Measurements from ENCODE around the gene RPSA. TPM values are rescaled to one million over a fixed set of nuclear protein-coding genes. Genes with fewer than 3 reads are reported as not detected.

The RPSA gene
- total and polyA plus RNA-seq, 9 of the 15 experiments (the other 6 are each of a cell fraction or from before 2014, with no cell fraction given) = 2,290 to 4,272 (median 2,730) TPM

DNA sequence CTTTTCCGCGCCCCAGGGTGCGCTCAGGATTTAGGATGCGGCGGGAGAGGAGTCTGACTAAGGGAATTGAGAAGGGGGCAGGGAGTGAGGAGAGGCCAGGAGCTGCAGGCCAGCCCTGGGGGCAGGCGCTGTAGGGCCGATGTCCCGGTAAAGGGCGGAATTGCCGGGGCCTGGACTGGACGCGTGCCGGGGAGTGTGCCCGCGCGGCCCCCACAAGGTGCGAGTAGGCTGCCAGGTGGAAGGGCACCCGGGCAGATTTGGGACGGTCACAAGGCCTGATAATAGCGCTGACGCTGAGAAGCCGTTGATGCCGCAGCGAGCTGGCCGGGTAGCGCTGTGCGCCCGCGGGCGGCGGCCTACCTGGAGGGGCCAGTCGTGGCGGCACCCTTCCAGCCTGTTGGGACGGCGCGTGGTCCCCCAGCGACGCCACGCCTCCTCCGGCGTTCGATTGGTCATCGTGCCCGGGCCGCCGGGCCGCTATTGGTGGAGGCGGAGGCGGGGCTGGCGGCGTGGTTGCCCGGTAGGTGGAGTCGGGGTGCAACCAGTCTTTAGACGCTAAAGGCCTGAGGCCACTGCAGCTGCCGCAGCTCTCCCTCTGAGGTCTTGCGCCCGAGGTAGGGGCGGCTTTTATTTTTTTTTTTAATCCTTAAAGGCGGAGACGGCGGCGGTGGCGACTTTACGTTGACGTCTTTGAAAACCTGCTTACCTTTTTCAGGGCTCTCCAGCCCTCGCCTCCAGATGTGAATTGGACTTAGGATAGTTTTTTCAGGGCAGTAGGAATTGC, 22.4 kb upstream of the RPSA start (continued):
- TF ChIP-seq ZNF12 (CRISPR knock-in tag; IDR thresholded peaks at IDR 0.05) = no peak
- TF ChIP-seq NFYB (IDR thresholded peaks at IDR 0.05; ENCODE audit: extremely low read depth, insufficient read length) = peak; percentile 99
- peak; percentile 39; the same call in 1 of the 2 replicates for TF ChIP-seq SAFB (IDR thresholded peaks at IDR 0.05; ENCODE audit: borderline replicate concordance, low read depth, low read length)
- TF ChIP-seq FOXM1 (IDR thresholded peaks at IDR 0.05; ENCODE audit: low read depth) = no peak
- 0 out of 2 replicates have a peak, but pooled peaks have one; percentile 19 for TF ChIP-seq FOXM1 (CRISPR knock-in tag; IDR thresholded peaks at IDR 0.05; ENCODE audit: low read depth)
- 0 out of 2 replicates have a peak, but pooled peaks have one; percentile 63 for TF ChIP-seq ZNF232 (CRISPR knock-in tag; IDR thresholded peaks at IDR 0.05)
- no peak for TF ChIP-seq NFE2L1 (tag; IDR thresholded peaks at IDR 0.05; ENCODE audit: borderline replicate concordance, low read depth)
- TF ChIP-seq, protein P1, sequence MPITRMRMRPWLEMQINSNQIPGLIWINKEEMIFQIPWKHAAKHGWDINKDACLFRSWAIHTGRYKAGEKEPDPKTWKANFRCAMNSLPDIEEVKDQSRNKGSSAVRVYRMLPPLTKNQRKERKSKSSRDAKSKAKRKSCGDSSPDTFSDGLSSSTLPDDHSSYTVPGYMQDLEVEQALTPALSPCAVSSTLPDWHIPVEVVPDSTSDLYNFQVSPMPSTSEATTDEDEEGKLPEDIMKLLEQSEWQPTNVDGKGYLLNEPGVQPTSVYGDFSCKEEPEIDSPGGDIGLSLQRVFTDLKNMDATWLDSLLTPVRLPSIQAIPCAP (CRISPR knock-in tag; IDR thresholded peaks at IDR 0.05; ENCODE audit: borderline replicate concordance) = 0 out of 2 replicates have a peak, but pooled peaks have one; percentile 89
- TF ChIP-seq, protein P2, sequence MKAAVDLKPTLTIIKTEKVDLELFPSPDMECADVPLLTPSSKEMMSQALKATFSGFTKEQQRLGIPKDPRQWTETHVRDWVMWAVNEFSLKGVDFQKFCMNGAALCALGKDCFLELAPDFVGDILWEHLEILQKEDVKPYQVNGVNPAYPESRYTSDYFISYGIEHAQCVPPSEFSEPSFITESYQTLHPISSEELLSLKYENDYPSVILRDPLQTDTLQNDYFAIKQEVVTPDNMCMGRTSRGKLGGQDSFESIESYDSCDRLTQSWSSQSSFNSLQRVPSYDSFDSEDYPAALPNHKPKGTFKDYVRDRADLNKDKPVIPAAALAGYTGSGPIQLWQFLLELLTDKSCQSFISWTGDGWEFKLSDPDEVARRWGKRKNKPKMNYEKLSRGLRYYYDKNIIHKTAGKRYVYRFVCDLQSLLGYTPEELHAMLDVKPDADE (conservative IDR thresholded peaks at IDR 0.05; ENCODE audit: control insufficient read depth, low read depth, low read length) = peak; percentile 86
- TF ChIP-seq ZKSCAN8 (CRISPR knock-in tag; IDR thresholded peaks at IDR 0.05) = no peak
- TF ChIP-seq GTF2E2 (tag; IDR thresholded peaks at IDR 0.05) = 0 out of 2 replicates have a peak, but pooled peaks have one; percentile 16
- TF ChIP-seq ZBTB40 (IDR thresholded peaks at IDR 0.05) = no peak
- 0 out of 2 replicates have a peak, but pooled peaks have one; percentile 29 for TF ChIP-seq ZBTB40 (CRISPR knock-in tag; IDR thresholded peaks at IDR 0.05)
- no peak for TF ChIP-seq YBX1 (IDR thresholded peaks at IDR 0.05)
- TF ChIP-seq CREM (IDR thresholded peaks at IDR 0.05; ENCODE audit: low read depth) = peak; percentile 81
- TF ChIP-seq ZNF699 (CRISPR knock-in tag; IDR thresholded peaks at IDR 0.05; ENCODE audit: insufficient replicate concordance) = no peak
